Stimulated activated naive CD4-positive, alpha-beta T cell treated with Interleukin-2 at 50 U/mL for 16 hours (primary cell): ENCODE measurements around the gene POTEM.
"Not testable (repeated sequence)": the region's sequence is repeated elsewhere in the genome, so short reads cannot be mapped to it uniquely, and the experiment has no call there.

Experiments used
- DNase-seq: peaks from one replicate; lab custom pipeline; 2025; lab: John Stamatoyannopoulos, UW

The POTEM gene

DNA sequence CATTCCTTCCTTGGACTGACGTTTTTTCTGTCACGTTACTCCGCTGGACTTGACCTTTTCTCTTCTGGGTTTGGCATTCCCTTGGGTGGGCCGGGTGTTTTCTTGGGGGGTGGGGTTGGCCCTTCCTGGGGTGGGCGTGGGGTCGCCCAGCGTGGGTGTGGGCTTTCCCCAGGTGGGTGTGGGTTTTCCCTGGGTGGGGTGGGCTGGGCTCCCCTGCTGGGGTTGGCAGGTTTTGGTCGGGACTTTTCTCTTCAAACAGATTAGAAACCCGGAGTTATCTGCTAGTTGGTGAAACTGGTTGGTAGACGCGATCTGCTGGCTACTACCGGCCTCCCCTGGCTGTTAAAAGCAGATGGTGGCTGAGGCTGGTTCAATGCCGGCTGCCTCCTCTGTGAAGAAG is at the start of gene POTEM:
Gene POTEM (plus strand): TSS at position 301 of the 400 bp plus-strand sequence. CDS start 52 bp downstream, at position 353.
- not testable (repeated sequence) for DNase-seq

DNA sequence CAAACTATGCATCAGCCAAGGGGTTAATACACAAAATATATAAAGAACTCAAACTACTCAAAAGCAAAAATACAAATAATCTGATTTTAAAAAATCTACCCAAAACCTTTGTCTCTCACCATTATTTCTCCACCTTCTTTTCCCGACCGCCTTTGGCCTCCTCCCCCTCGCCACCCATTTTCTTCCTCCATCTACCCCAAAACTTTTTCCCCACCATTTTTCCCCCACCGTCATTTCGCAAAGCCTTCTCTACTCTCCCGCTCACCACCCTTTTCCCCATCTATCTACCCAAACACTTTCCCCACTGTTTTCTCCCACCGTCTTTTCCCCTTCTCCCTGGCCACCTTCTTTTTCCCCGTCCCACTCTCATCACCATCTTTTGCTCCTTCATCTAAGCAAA is 48.9 kb upstream of the POTEM start:
- not testable (repeated sequence) for DNase-seq

GRCh38 chr14:18920052-18920451 is 47.2 kb upstream of the POTEM start:
- DNase-seq, result not testable (repeated sequence)

DNA sequence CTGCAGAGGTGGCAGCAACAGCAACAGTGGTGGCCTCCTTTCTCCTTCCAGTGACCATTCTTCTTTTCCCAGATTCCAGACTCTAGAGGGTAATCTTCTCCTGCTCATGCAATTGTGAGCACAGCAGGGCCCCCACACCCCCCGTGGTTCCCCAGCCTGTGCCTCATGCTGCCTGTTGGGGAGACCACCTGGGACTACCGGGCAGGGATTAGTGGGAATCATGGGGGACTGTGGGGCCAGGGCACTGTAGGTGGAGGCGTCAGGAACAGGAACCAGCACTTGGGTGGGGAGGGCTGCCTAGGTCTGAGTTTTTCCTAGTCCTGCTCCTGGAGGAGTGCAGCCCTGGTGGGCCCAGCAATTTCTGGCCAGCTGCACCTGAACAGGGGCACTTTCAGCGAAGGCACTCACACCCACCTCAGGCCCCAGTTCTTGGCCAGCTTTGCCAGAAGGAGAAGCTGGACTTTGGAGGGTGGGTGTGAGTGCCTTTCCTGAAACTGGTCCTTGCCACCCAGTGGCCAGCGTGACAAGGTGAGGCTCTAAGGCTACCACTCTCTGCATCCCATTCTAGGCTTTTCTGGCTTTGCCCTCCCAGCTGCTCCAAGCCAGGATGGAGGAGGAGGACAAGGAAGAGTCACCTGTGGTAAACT is 46.1 kb upstream of the POTEM start:
- not testable (repeated sequence) for DNase-seq

GRCh38 chr14:18936848-18937247 is 30.4 kb upstream of the POTEM start:
- not testable (repeated sequence) for DNase-seq

GRCh38 chr14:18938733-18939132 is 28.5 kb upstream of the POTEM start:
- DNase-seq, result not testable (repeated sequence)

DNA sequence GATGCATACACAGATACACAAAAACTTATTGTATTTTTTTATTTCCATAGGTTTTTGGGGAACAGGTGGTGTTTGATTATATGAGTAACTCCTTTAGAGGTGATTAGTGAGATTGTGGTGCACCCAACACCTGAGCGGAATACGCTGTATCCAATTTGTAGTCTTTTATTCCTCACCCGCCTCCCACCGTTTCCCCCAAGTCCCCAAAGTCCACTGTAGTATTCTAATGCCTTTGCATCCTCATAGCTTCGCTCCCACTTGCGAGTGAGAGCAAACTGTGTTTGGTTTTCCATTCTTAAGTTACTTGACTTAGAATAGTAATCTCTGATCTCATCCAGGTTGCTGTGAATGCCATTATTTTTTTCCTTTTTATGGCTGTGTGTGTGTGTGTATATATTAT is 17.3 kb upstream of the POTEM start:
- not testable (repeated sequence) for DNase-seq

DNA sequence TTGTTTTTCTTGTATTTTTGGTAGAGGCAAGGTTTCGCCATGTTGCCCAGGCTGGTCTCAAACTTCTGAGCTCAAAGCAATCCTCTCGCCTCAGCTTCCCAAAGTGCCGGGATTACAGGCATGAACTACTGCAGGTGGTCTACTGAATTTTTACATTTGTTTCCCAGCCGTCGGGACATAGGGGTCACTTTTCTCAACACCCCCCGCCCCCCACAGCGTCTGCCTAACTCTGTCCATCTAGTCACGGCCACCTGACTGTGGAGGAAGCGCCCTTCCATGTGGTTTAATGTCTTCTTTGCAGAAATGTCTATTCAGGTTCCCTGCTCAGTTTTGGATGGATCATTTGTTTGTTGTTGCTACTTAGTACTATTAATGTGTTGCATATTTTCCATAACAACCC is 14.1 kb upstream of the POTEM start:
- DNase-seq, result not testable (repeated sequence)

DNA sequence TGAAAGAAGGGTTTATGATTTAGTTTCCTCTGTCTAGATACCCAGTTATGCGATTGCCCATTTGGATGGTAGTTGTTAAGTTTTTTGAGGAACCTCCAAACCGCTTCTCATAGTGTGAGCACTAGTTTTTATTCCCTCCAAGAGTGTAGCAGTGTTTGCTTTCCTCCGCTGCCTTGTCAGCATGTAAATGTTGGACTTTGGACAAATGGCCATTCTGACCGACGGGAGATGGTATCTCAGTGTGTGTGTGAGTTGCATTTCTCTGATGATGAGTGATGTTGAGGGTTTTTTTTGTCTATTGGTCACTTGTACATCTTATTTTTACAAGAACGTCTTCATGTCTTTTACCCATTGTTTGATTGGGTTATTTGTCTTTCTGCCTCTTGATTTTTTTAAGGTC is 11.4 kb upstream of the POTEM start:
- not testable (repeated sequence) for DNase-seq

DNA sequence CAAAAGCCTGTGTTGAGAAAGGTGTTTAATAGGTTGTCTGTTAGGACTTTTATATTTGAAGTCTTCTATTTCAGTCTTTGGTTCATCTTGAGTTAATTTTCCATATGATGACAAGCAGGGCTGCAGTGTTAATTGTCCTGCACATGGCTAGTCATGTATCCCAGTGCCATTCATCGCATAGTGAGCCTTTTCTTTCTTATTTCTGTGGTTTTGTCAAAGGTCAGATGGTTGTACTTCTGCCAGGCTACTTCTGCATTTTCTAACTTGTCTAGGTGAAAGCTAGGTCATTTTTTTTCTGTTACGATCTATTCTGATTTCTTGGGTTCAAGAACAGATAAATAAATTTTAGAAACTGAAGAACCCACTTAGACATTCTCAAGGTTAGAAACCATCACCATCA is 5.7 kb upstream of the POTEM start:
- not testable (repeated sequence) for DNase-seq

DNA sequence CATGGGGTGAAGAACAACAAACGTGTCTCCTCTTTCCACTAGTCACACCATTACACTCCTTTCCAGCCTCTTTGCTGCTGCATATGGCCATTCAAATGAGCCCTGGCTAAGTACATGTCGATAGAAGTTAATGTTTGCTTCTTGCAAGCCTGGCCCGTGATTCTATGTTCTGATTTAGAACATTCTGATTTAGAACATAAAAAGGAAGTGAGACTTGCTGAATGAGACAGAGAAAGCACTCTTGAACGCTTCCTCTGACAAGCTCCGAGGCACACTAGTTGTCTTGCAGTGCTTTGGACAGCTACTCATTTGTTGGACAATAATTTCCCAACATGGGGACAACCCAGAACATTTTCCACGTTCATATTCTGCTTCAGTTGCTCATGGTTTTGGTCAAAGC is 5.1 kb upstream of the POTEM start:
- not testable (repeated sequence) for DNase-seq

DNA sequence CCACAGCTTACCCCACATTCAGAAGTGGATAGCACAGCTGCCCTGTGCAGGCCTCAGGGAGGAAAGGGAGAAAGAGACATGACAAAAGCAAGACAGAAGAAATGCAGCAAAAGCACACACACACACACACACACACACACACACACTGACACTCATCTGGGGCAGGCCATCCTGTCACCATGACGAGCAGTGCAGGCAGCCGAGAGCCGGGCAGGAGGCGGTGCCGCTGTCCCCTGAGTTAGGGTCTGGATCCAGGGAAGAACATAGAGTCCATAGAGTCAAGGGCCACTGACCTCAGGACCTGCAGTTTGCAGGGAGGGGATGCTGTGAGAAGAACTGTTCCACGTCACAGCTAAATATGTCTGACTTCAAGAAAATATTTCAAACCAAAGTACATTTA is 4.0 kb upstream of the POTEM start:
- DNase-seq, result not testable (repeated sequence)

GRCh38 chr14:18964878-18965277 is 2.4 kb upstream of the POTEM start:
- not testable (repeated sequence) for DNase-seq

- not testable (repeated sequence) for DNase-seq
These were observed 35.3 kb downstream of the POTEM start for GRCh38 chr14:19002566-19002965.

- DNase-seq, result not testable (repeated sequence)
These were observed 39.3 kb downstream of the POTEM start for GRCh38 chr14:19006490-19006889.

- not testable (repeated sequence) for DNase-seq
These were observed 40.4 kb downstream of the POTEM start for GRCh38 chr14:19007678-19008077.

- not testable (repeated sequence) for DNase-seq
These were observed 43.8 kb downstream of the POTEM start for GRCh38 chr14:19011029-19011428.

DNA sequence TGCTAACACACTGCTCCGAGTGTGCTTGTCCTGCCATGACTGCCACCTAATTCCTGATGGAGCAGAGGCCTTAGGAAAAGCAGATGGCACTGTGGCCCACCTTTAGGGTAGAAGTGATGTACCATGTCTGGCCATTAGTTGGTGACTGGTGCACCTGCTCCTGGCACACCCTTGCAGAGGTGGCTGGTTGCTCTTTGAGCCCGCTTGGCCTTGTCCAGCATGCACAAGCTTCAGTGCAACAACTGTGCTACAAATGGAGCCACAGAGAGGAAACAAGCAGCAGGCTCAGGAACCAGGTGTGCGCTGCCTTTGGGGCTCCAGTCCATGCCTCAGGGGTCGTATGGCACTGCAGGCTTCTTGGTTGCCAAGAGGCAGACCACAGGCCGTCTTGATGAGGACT is 44.5 kb downstream of the POTEM start:
- not testable (repeated sequence) for DNase-seq

DNA sequence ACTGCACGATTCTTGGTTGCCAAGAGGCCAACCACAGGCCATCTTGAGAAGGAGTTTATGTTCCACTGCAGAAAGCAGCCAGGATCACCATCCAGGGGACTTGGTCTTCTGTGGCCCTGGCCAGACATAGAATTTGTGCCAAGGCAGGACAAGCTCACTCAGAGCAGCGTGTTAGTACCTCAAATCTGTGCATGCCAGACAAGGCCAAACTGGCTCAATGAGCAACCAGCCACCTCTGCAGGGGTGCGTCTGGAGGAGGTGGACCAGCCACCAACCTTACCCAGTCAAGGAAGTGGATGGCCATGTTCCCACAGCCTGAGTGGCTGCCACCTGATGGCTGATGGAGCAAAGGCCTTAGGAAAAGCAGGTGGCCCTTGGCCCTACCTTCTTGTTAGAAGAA is 48.0 kb downstream of the POTEM start:
- DNase-seq, result not testable (repeated sequence)

DNA sequence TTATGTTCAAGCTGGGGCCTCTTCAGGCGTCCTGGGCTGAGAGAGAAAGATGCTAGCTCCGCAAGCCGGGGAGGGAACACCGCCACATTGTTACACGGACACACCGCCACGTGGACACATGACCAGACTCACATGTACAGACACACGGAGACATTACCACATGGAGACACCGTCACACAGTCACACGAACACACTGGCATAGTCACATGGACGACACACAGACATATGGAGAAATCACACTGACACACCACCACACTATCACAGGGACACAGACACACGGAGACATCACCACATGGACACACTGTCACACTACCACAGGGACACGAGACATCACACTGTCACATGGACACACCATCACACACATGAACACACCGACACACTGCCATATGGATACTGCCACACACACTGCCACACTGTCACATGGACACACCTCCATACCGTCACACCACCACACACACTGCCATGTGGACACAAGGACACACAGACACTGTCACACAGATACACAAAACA is 57.9 kb downstream of the POTEM start:
- DNase-seq, result not testable (repeated sequence)

DNA sequence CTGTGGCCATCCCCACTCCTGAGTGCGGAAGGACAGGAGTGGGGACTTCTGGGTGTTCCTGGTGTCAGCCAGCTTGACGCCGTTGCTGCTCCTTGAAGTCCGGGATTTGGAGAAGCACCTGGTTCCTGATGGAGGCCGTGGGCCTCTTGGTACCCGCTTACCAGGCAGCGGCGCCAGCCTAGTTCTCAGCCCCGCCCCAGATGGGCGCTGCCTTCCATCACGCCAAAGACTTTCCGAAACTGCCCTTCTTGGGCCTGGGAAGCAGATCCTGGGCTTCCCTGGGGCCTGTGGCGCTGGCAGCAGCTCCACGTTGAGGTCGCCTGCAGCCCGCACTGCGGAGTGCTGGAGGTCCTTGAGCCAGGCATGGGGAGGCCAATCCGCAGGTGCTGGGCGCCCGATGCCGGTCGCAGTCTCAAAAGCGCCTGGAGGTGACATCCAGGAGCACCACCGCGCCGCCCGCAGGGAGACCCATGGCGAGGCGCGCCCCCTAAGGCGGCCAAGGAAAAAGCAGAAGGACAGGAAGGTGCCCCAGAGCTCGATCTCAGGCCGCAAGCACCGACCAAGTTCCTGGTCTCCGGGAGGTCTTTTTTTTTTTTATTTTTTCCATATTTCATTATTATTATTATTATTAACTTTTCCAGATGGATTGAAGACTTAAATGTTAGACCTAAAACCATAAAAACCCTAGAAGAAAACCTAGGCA is 59.6 kb downstream of the POTEM start:
- not testable (repeated sequence) for DNase-seq

GRCh38 chr14:19027895-19028294 is 60.7 kb downstream of the POTEM start:
- not testable (repeated sequence) for DNase-seq

GRCh38 chr14:19036811-19037382 is 69.7 kb downstream of the POTEM start:
- DNase-seq, result not testable (repeated sequence)
